GM12878 (cell line): ENCODE data around the gene TRAF3. TPM values are rescaled to one million over a fixed set of nuclear protein-coding genes. Genes with fewer than 3 reads are reported as not detected.

Source experiments
- ATAC-seq: fragments of 200-7000 bp; cut with Tn5 transposase; 3 replicates; pipeline ENCODE4 v1.9.1; 2020; ENCODE audit warnings: mild to moderate bottlenecking, moderate library complexity
- BruUV-seq: library from RNA; stranded (reverse); fragments of 400-500 nt; replicated peaks from 2 replicates; lab custom pipeline; 2021; lab: Mats Ljungman, UMichigan
- CTCF ChIA-PET: fragments of 300-600 bp; sonication (Branson Sonifier 250); formaldehyde crosslinking; extraction: SDS; loops from one replicate; lab custom pipeline; 2021; ENCODE audit warnings: inconsistent platforms; lab: Yijun Ruan, JAX
- POLR2A ChIA-PET: fragments of 350-600 bp; formaldehyde crosslinking; extraction: SDS; loops from one replicate; lab custom pipeline; 2021; ENCODE audit warnings: inconsistent platforms; lab: Charles Lee
- RAD21 ChIA-PET: fragments of 300-600 bp; sonication (Branson Sonifier 250); formaldehyde crosslinking; loops from one replicate; lab custom pipeline; 2023; ENCODE audit warnings: antibody characterized with exemption; ENCODE audit not compliant: unreplicated experiment; lab: Charles Lee
- SMC1A ChIA-PET: fragments of 300-600 bp; sonication (Branson Sonifier 250); formaldehyde crosslinking; loops from one replicate; lab custom pipeline; 2023; ENCODE audit not compliant: unreplicated experiment, uncharacterized antibody; lab: Charles Lee
- DNase-seq: peaks from one replicate; pipeline ENCODE4 v3.0.0-alpha.2; 2011; ENCODE audit warnings: low read depth, low spot score
- FAIRE-seq: peaks from 3 replicates; lab custom pipeline; 2011; peaks lifted over from hg19 to GRCh38; lab: Jason Lieb, UNC
- H2AFZ ChIP-seq: 2 replicates; pipeline ENCODE4 v1.6.0; 2011; ENCODE audit warnings: low read depth, low read length, control low read depth; ENCODE audit not compliant: control insufficient read depth
- H3K27ac ChIP-seq: 2 replicates; pipeline ENCODE4 v1.5.1; 2011; ENCODE audit warnings: control low read depth; ENCODE audit not compliant: control insufficient read depth, insufficient read depth
- H3K27me3 ChIP-seq, 2 experiments: replicated peaks in 1 of 2; 2 replicates each; pipeline versions ENCODE4 v1.6.0 to v1.6.1; 2011; ENCODE audit warnings: low read length in 1 of 2; ENCODE audit not compliant: control insufficient read depth in 2 of 2, insufficient read depth in 2 of 2
- H3K36me3 ChIP-seq, 2 experiments: 2 replicates each; pipeline ENCODE4 v1.5.1; 2011; ENCODE audit warnings: low read length in 1 of 2; ENCODE audit not compliant: control insufficient read depth in 2 of 2, insufficient read depth in 2 of 2
- H3K4me1 ChIP-seq: 2 replicates; pipeline ENCODE4 v1.6.1; 2011; ENCODE audit warnings: mild to moderate bottlenecking, low read length, moderate library complexity, mixed read lengths; ENCODE audit not compliant: control insufficient read depth, insufficient read depth
- H3K4me2 ChIP-seq: 2 replicates; pipeline ENCODE4 v1.6.0; 2011; ENCODE audit warnings: control low read depth; ENCODE audit not compliant: control insufficient read depth, insufficient read depth
- H3K4me3 ChIP-seq: fragments of 200-600 bp; sonication (generic); 2 replicates; pipeline ENCODE4 v1.5.1; 2016
- H3K79me2 ChIP-seq: 2 replicates; pipeline ENCODE4 v1.6.0; 2011; ENCODE audit warnings: low read length; ENCODE audit not compliant: control insufficient read depth, insufficient read depth
- H3K9ac ChIP-seq: 2 replicates; pipeline ENCODE4 v1.8.0; 2011; ENCODE audit warnings: low read length, control low read depth, mixed read lengths; ENCODE audit not compliant: control insufficient read depth, insufficient read depth
- H3K9me3 ChIP-seq: replicated peaks from 3 replicates; pipeline ENCODE4 v1.5.1; 2011; ENCODE audit warnings: mild to moderate bottlenecking, low read length; ENCODE audit not compliant: control insufficient read depth, insufficient read depth
- H4K20me1 ChIP-seq: 2 replicates; pipeline ENCODE4 v1.6.0; 2011; ENCODE audit not compliant: control insufficient read depth, insufficient read depth
- HCFC1 ChIP-seq: fragments of 150-350 bp; IDR thresholded peaks from 2 replicates; pipeline ENCODE4 v1.6.1; 2014; ENCODE audit warnings: low read length
- MYC ChIP-seq: IDR thresholded peaks from 2 replicates; pipeline ENCODE4 v1.6.1; 2011; ENCODE audit warnings: mild to moderate bottlenecking, low read length, moderate library complexity, inconsistent platforms; ENCODE audit not compliant: insufficient read depth, insufficient replicate concordance, insufficient read length, severe bottlenecking
- NBN ChIP-seq: fragments of 450-650 bp; IDR thresholded peaks from 2 replicates; pipeline ENCODE4 v1.6.1; 2016
- NR2F1 ChIP-seq: fragments of 450-650 bp; conservative IDR thresholded peaks from 2 replicates; pipeline ENCODE4 v1.6.1; 2017; ENCODE audit warnings: mild to moderate bottlenecking
- POLR2A ChIP-seq: IDR thresholded peaks from 2 replicates; pipeline ENCODE4 v1.6.1; 2011; ENCODE audit warnings: low read depth, mild to moderate bottlenecking, low read length
- ZNF384 ChIP-seq: IDR thresholded peaks from 2 replicates; pipeline ENCODE4 v1.6.1; 2012; ENCODE audit warnings: low read depth, mild to moderate bottlenecking, low read length, improper control_type of control experiment, borderline replicate concordance
- WGBS: methylation state at CpG from one replicate; pipeline ENCODE4 v1.1.6; 2016; ENCODE audit warnings: low lambda C conversion rate; ENCODE audit not compliant: insufficient replicate concordance, insufficient coverage; ENCODE audit errors: missing lambda C conversion rate; 5-methylcytosine and 5-hydroxymethylcytosine counted together
- in situ Hi-C: fragments of 300-500 bp; cut with MboI; formaldehyde crosslinking; loops from 9 replicates; pipeline ENCODE4 v1.14.3; 2018; ENCODE audit warnings: mixed read lengths
- intact Hi-C: fragments of 100-400 bp; cut with micrococcal nuclease; formaldehyde crosslinking; loops from one replicate; pipeline ENCODE4 v1.14.2; 2022; ENCODE audit not compliant: unreplicated experiment
- polyA plus RNA-seq, 11 experiments: library from polyadenylated mRNA; depleted of rRNA in 4 of 11; unstranded in 6 of 11; stranded (reverse) in 5 of 11; fragments of >200 nt; fragmentation: Nextera tagmentation in 4 of 11; fragmentation: Illumina TruSeq in 1 of 11; extraction: Ambion mirVana in 4 of 11; extraction: Trizol in 1 of 11; gene quantifications; 1 replicate in 1 of 11; 2 replicates in 10 of 11; pipeline versions ENCODE4 v1.2.1 to v1.2.3, GENCODE V29; 2011 to 2016; ENCODE audit warnings: inconsistent platforms in 2 of 11, missing spikeins in 2 of 11, low read depth in 1 of 11
- total RNA-seq, 4 experiments: library from RNA; depleted of rRNA in 3 of 4; stranded (reverse); fragments of >200 nt in 3 of 4; fragmentation: Illumina TruSeq in 1 of 4; extraction: Trizol in 1 of 4; gene quantifications; 2 replicates each; pipeline versions ENCODE4 v1.2.1 to v1.2.3, GENCODE V29; 2013 to 2021
- TF ChIP-seq, protein P1 (sequence below): fragments of 450-650 bp; IDR thresholded peaks from 2 replicates; pipeline ENCODE4 v1.6.1; 2016; ENCODE audit warnings: mild to moderate bottlenecking
- TF ChIP-seq, protein P2 (sequence below): IDR thresholded peaks from 2 replicates; pipeline ENCODE4 v1.6.1; 2011; ENCODE audit warnings: mild to moderate bottlenecking, low read depth, low read length, moderate library complexity; ENCODE audit not compliant: insufficient replicate concordance
- TF ChIP-seq, protein P3 (sequence below): IDR thresholded peaks from 2 replicates; pipeline ENCODE4 v1.6.1; 2011; ENCODE audit warnings: borderline replicate concordance, low read depth, mild to moderate bottlenecking, moderate library complexity, low read length; ENCODE audit not compliant: insufficient read depth, poor library complexity, severe bottlenecking
- TF ChIP-seq, protein P4 (sequence below): fragments of 450-650 bp; formaldehyde crosslinking; IDR thresholded peaks from 2 replicates; pipeline ENCODE4 v1.4.0; 2022; ENCODE audit warnings: mild to moderate bottlenecking, moderate library complexity
- TF ChIP-seq, protein P5 (sequence below): IDR thresholded peaks from 2 replicates; pipeline ENCODE4 v1.6.1; 2012; ENCODE audit warnings: low read depth, low read length, improper control_type of control experiment

The TRAF3 gene
- total and polyA plus RNA-seq, 10 of the 15 experiments (the other 5 are each of a cell fraction or from before 2014, with no cell fraction given) = 3.0 to 70.1 (median 36.5) TPM

DNA sequence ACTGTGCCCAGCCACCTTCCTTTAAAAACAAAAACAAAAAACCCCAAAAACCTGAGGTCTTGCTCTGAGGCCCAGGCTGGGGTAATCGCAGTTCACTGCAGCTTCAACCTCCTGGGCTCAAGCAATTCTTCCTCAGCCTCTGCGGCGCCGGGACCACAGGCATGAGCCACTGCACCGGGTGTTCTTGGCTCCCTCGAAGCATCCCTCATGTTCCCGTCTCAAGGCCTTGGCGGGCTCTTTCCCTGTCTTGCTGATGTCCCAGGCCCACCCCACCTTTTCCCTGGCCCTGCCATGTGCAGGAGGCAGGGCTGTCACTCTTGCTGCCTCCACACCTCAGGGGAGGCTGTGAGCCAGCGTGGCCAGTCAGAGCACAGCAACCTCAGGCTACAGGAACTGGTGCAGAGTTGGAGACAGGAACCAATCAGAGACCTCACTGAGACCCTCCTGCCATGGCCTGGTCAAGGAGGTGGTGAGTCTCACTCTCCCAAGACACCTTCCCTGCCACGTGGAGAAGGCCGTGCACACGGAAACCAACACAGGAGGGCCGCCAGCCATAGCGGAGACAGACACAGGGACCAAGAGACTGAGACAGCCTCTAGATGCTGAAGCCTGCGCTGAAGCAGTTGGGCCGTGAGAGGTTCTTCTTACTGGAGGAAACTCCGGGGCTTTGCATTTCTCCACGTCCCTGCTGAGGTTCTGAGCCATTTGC lies 139.3 kb downstream of the TRAF3 start:
- no peaks in the 10 kb centered on the region; a peak in 2 of 4 replicates for H3K36me3 ChIP-seq
- H3K79me2 ChIP-seq = no peaks in the 10 kb centered on the region
- in situ Hi-C loops = no loop called here
- intact Hi-C loops = loop anchor here (5.0 to 10.0 kb wide), 3 partner anchors 139 to 392 kb away; partner anchors contain the start of genes RCOR1 and TRAF3
- no peaks in the 10 kb centered on the region for H4K20me1 ChIP-seq
- H2AFZ ChIP-seq = no peak overlapping the region
- no peaks in the 10 kb centered on the region for H3K27me3 ChIP-seq
- WGBS = 33% methylated on average over 18 of the region's 18 CpGs
- H3K4me3 ChIP-seq = no peak overlapping the region
- no TSS peak for BruUV-seq
- ATAC-seq (peak; percentile 17), DNase-seq (no peak), FAIRE-seq (no peak)
- ChIA-PET CTCF (interaction anchor here (0.5 to 4.5 kb wide), 9 partner anchors 14 to 392 kb away, joined by 3 to 47 read pairs (median 6); no protein-coding TSS in a partner anchor), POLR2A (interaction anchor here (1.2 kb wide), 1 partner anchor 12 kb away, joined by 3 read pairs; no protein-coding TSS in a partner anchor), RAD21 (interaction anchor here (1.5 to 3.6 kb wide), 3 partner anchors 133 to 222 kb away, joined by 3 to 20 read pairs (median 15); no protein-coding TSS in a partner anchor), SMC1A (interaction anchor here (0.8 to 5.4 kb wide), 4 partner anchors 15 to 225 kb away, joined by 3 to 52 read pairs (median 4); no protein-coding TSS in a partner anchor)
- no peak overlapping the region for H3K4me2 ChIP-seq
- TF ChIP-seq, protein P1, sequence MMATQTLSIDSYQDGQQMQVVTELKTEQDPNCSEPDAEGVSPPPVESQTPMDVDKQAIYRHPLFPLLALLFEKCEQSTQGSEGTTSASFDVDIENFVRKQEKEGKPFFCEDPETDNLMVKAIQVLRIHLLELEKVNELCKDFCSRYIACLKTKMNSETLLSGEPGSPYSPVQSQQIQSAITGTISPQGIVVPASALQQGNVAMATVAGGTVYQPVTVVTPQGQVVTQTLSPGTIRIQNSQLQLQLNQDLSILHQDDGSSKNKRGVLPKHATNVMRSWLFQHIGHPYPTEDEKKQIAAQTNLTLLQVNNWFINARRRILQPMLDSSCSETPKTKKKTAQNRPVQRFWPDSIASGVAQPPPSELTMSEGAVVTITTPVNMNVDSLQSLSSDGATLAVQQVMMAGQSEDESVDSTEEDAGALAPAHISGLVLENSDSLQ = peak; percentile 56
- TF ChIP-seq, protein P2, sequence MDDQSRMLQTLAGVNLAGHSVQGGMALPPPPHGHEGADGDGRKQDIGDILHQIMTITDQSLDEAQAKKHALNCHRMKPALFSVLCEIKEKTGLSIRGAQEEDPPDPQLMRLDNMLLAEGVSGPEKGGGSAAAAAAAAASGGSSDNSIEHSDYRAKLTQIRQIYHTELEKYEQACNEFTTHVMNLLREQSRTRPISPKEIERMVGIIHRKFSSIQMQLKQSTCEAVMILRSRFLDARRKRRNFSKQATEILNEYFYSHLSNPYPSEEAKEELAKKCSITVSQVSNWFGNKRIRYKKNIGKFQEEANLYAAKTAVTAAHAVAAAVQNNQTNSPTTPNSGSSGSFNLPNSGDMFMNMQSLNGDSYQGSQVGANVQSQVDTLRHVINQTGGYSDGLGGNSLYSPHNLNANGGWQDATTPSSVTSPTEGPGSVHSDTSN = peak; percentile 17
- TF ChIP-seq NR2F1 = no peak
- peak; percentile 27 for TF ChIP-seq MYC
- TF ChIP-seq, protein P3, sequence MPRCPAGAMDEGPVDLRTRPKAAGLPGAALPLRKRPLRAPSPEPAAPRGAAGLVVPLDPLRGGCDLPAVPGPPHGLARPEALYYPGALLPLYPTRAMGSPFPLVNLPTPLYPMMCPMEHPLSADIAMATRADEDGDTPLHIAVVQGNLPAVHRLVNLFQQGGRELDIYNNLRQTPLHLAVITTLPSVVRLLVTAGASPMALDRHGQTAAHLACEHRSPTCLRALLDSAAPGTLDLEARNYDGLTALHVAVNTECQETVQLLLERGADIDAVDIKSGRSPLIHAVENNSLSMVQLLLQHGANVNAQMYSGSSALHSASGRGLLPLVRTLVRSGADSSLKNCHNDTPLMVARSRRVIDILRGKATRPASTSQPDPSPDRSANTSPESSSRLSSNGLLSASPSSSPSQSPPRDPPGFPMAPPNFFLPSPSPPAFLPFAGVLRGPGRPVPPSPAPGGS = peak; percentile 26
- TF ChIP-seq, protein P4, sequence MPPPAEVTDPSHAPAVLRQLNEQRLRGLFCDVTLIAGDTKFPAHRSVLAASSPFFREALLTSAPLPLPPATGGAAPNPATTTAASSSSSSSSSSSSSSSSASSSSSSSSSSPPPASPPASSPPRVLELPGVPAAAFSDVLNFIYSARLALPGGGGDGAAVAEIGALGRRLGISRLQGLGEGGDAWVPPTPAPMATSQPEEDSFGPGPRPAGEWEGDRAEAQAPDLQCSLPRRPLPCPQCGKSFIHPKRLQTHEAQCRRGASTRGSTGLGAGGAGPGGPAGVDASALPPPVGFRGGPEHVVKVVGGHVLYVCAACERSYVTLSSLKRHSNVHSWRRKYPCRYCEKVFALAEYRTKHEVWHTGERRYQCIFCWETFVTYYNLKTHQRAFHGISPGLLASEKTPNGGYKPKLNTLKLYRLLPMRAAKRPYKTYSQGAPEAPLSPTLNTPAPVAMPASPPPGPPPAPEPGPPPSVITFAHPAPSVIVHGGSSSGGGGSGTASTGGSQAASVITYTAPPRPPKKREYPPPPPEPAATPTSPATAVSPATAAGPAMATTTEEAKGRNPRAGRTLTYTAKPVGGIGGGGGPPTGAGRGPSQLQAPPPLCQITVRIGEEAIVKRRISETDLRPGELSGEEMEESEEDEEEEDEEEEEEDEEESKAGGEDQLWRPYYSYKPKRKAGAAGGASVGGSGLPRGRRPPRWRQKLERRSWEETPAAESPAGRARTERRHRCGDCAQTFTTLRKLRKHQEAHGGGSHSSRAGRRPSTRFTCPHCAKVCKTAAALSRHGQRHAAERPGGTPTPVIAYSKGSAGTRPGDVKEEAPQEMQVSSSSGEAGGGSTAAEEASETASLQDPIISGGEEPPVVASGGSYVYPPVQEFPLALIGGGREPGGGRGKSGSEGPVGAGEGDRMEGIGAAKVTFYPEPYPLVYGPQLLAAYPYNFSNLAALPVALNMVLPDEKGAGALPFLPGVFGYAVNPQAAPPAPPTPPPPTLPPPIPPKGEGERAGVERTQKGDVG (CRISPR knock-in tag) = no peak
- TF ChIP-seq HCFC1 = no peak
- TF ChIP-seq, protein P5, sequence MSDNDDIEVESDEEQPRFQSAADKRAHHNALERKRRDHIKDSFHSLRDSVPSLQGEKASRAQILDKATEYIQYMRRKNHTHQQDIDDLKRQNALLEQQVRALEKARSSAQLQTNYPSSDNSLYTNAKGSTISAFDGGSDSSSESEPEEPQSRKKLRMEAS = no peak
- peak; percentile 53 for TF ChIP-seq POLR2A
- no peak for TF ChIP-seq ZNF384
- no peak for TF ChIP-seq NBN
- peaks cover 22% of the 10 kb centered on the region for H3K4me1 ChIP-seq
- no peak overlapping the region for H3K9ac ChIP-seq
- H3K27ac ChIP-seq = no peak overlapping the region
- no peaks in the 10 kb centered on the region for H3K9me3 ChIP-seq
